GM19467 (cell line): ENCODE results near the gene CLIC1.

Experiments
- ATAC-seq: cut with Tn5 transposase; IDR thresholded peaks from one replicate; pipeline ENCODE4 v1.9.1; 2021; ENCODE audit warnings: mild to moderate bottlenecking, moderate library complexity; ENCODE audit not compliant: unreplicated experiment

CLIC1 gene

GRCh38 chr6:31705931-31706330 is 30.4 kb downstream of the CLIC1 start:
- ATAC-seq, result no peak

GRCh38 chr6:31702819-31703716 is 33.3 kb downstream of the CLIC1 start, which contains the start of gene ABHD16A:
Gene ABHD16A, minus strand, starts transcription at chr6:31703324. Its CDS starts 43 bp downstream, at chr6:31703281.
- peak; percentile 80 for ATAC-seq

- no peak for ATAC-seq
Observed at GRCh38 chr6:31702405-31702818, 33.9 kb downstream of the CLIC1 start.

- no peak for ATAC-seq
Observed at GRCh38 chr6:31701666-31702404, 34.5 kb downstream of the CLIC1 start.

GRCh38 chr6:31700740-31701401 is 35.5 kb downstream of the CLIC1 start:
- no peak for ATAC-seq

GRCh38 chr6:31697555-31697954 is 38.8 kb downstream of the CLIC1 start:
- no peak for ATAC-seq

GRCh38 chr6:31693535-31693934 is 42.8 kb downstream of the CLIC1 start:
- ATAC-seq, result no peak

GRCh38 chr6:31692886-31693285 is 43.4 kb downstream of the CLIC1 start:
- ATAC-seq, result no peak

GRCh38 chr6:31692353-31692752 is 44.0 kb downstream of the CLIC1 start:
- ATAC-seq, result no peak

GRCh38 chr6:31691564-31692108 is 44.7 kb downstream of the CLIC1 start:
- no peak for ATAC-seq

GRCh38 chr6:31691078-31691463 is 45.3 kb downstream of the CLIC1 start:
- no peak for ATAC-seq

GRCh38 chr6:31690231-31691077 is 45.9 kb downstream of the CLIC1 start:
- no peak for ATAC-seq

- ATAC-seq, result no peak
Observed at GRCh38 chr6:31689249-31690110, 46.9 kb downstream of the CLIC1 start.

- ATAC-seq, result no peak
Observed at GRCh38 chr6:31687860-31688693, 48.3 kb downstream of the CLIC1 start.

- ATAC-seq, result no peak
Observed at GRCh38 chr6:31687321-31687720, 49.0 kb downstream of the CLIC1 start.

GRCh38 chr6:31686483-31686882 is 49.8 kb downstream of the CLIC1 start:
- no peak for ATAC-seq

GRCh38 chr6:31683591-31683990 is 52.7 kb downstream of the CLIC1 start:
- ATAC-seq, result no peak

- no peak for ATAC-seq
Observed at GRCh38 chr6:31681135-31681671, 55.1 kb downstream of the CLIC1 start.
